HFFc6 (cell line): ENCODE measurements around the gene HNF1B. TPM values are rescaled to one million over a fixed set of nuclear protein-coding genes. Genes with fewer than 3 reads are reported as not detected.

Experiments used
- DNase-seq: peaks from one replicate; pipeline ENCODE4 v3.0.0-alpha.2; 2018
- H3K27ac Mint-ChIP-seq: 2 replicates; pipeline ENCODE4 v1.8.0; 2020; ENCODE audit warnings: mild to moderate bottlenecking, mixed read lengths
- H3K27me3 Mint-ChIP-seq: 2 replicates; pipeline ENCODE4 v1.8.0; 2021; ENCODE audit warnings: mild to moderate bottlenecking, moderate library complexity, mixed read lengths; ENCODE audit not compliant: insufficient read depth
- H3K36me3 Mint-ChIP-seq: 2 replicates; pipeline ENCODE4 v1.8.0; 2021; ENCODE audit warnings: low read depth, mixed read lengths
- H3K4me1 Mint-ChIP-seq: 2 replicates; pipeline ENCODE4 v1.8.0; 2020; ENCODE audit warnings: low read depth, mixed read lengths
- H3K4me3 Mint-ChIP-seq: 2 replicates; pipeline ENCODE4 v1.8.0; 2020; ENCODE audit warnings: mild to moderate bottlenecking, moderate library complexity, mixed read lengths
- H3K9me3 Mint-ChIP-seq: 2 replicates; pipeline ENCODE4 v1.8.0; 2020; ENCODE audit warnings: mild to moderate bottlenecking, mixed read lengths
- CTCF ChIP-seq: fragments of 200-600 bp; sonication (generic); IDR thresholded peaks from 2 replicates; pipeline ENCODE4 v1.5.0; 2021; ENCODE audit warnings: antibody characterized with exemption, mild to moderate bottlenecking
- total RNA-seq, 6 experiments: library from RNA; stranded (reverse); fragmentation: NEBNext Ultra II Directional; extraction: Animal tissue kit (Norgen Biotek cat#: 25700); gene quantifications; 2 replicates in 1 of 6; 3 replicates in 5 of 6; pipeline ENCODE4 v1.2.3, GENCODE V29; 2021

Gene HNF1B
- total RNA-seq, 6 experiments from 2014 or later = not detected

GRCh38 chr17:37650419-37651003, 94.3 kb downstream of the HNF1B start:
- Mint-ChIP-seq H3K27me3 (no peaks in the 10 kb centered on the region; the same call in 1 of the 2 replicates), H3K27ac (no peak overlapping the region), H3K4me3 (no peak overlapping the region), H3K36me3 (no peaks in the 10 kb centered on the region), H3K4me1 (peaks cover 25% of the 10 kb centered on the region), H3K9me3 (no peaks in the 10 kb centered on the region)
- TF ChIP-seq CTCF = peak; percentile 75
- peak; percentile 42 for DNase-seq

GRCh38 chr17:37648555-37648954, 96.3 kb downstream of the HNF1B start:
- H3K27ac Mint-ChIP-seq = peak overlapping the region; percentile 75
- no peaks in the 10 kb centered on the region for H3K36me3 Mint-ChIP-seq
- no peaks in the 10 kb centered on the region for H3K9me3 Mint-ChIP-seq
- DNase-seq = peak; percentile 71
- no peak for TF ChIP-seq CTCF
- peaks cover 2% of the 10 kb centered on the region; the same call in 1 of the 2 replicates for H3K27me3 Mint-ChIP-seq
- H3K4me3 Mint-ChIP-seq = peak overlapping the region; percentile 68
- peaks cover 36% of the 10 kb centered on the region for H3K4me1 Mint-ChIP-seq

GRCh38 chr17:37647856-37648255, 97.0 kb downstream of the HNF1B start:
- peaks cover 36% of the 10 kb centered on the region for H3K4me1 Mint-ChIP-seq
- peak overlapping the region; percentile 75 for H3K27ac Mint-ChIP-seq
- no peak for DNase-seq
- H3K27me3 Mint-ChIP-seq = 0 out of 2 replicates have a peak, but pooled peaks cover 2% of the 10 kb centered on the region
- no peaks in the 10 kb centered on the region for H3K9me3 Mint-ChIP-seq
- no peaks in the 10 kb centered on the region for H3K36me3 Mint-ChIP-seq
- no peak for TF ChIP-seq CTCF
- H3K4me3 Mint-ChIP-seq = no peak overlapping the region

GRCh38 chr17:37643869-37644268, 101.0 kb downstream of the HNF1B start:
- H3K36me3 Mint-ChIP-seq = peaks cover 16% of the 10 kb centered on the region
- TF ChIP-seq CTCF = no peak
- H3K27me3 Mint-ChIP-seq = 0 out of 2 replicates have a peak, but pooled peaks cover 4% of the 10 kb centered on the region
- peaks cover 49% of the 10 kb centered on the region for H3K4me1 Mint-ChIP-seq
- no peak for DNase-seq
- peak overlapping the region; percentile 92 for H3K27ac Mint-ChIP-seq
- peak overlapping the region; percentile 97 for H3K4me3 Mint-ChIP-seq
- H3K9me3 Mint-ChIP-seq = no peaks in the 10 kb centered on the region

- peak; percentile 84 for DNase-seq
- peak within 1 kb of the TSS; percentile 97 for H3K4me3 Mint-ChIP-seq
- 0 out of 2 replicates have a peak, but pooled peaks cover 4% of the 10 kb centered on the region for H3K27me3 Mint-ChIP-seq
- H3K27ac Mint-ChIP-seq = peak within 1 kb of the TSS; percentile 92
- peaks cover 45% of the 10 kb centered on the region for H3K4me1 Mint-ChIP-seq
- peaks cover 23% of the 10 kb centered on the region for H3K36me3 Mint-ChIP-seq
- no peaks in the 10 kb centered on the region for H3K9me3 Mint-ChIP-seq
- peak; percentile 44 for TF ChIP-seq CTCF
Observed at GRCh38 chr17:37643118-37643766, 101.6 kb downstream of the HNF1B start, which contains the start of gene DDX52. Gene DDX52, minus strand, starts transcription at chr17:37643446. Its CDS starts 26 bp downstream, at chr17:37643420.
